Adrenal gland (tissue), 12 donors: Measurements from ENCODE around the gene GALNTL6. TPM values are rescaled to one million over a fixed set of nuclear protein-coding genes. Genes with fewer than 3 reads are reported as not detected.

Experiments
- DNase-seq, 7 donors: peaks; one replicate each; pipeline ENCODE4 v3.0.0-alpha.2; 2019 to 2020
- H3K27ac ChIP-seq, 5 donors: fragments of 200-600 bp; sonication (generic) in 4 of 5; 1 replicate in 3 of 5; 2 replicates in 2 of 5; pipeline versions ENCODE4 v1.5.1 to v1.8.0; 2016 to 2020; ENCODE audit warnings: mild to moderate bottlenecking in 1 of 5
- H3K27me3 ChIP-seq: fragments of 200-600 bp; 2 replicates; pipeline ENCODE4 v1.8.0; 2021
- H3K36me3 ChIP-seq, 2 donors: fragments of 200-600 bp; replicated peaks in 1 of 2; 1 replicate in 1 of 2; 2 replicates in 1 of 2; pipeline versions ENCODE4 v1.5.1 to v1.8.0; 2018 to 2022
- H3K4me1 ChIP-seq, 2 donors: fragments of 200-600 bp; replicated peaks in 1 of 2; 1 replicate in 1 of 2; 2 replicates in 1 of 2; pipeline versions ENCODE4 v1.5.1 to v1.8.0; 2018 to 2021
- H3K4me3 ChIP-seq, 4 donors: fragments of 200-600 bp; sonication (generic) in 3 of 4; one replicate each; pipeline ENCODE4 v1.5.1; 2016 to 2018
- H3K9me3 ChIP-seq, 3 donors: fragments of 200-600 bp; sonication (generic) in 1 of 3; replicated peaks in 1 of 3; 1 replicate in 2 of 3; 2 replicates in 1 of 3; pipeline versions ENCODE4 v1.5.1 to v1.8.0; 2016 to 2021
- CTCF ChIP-seq, 6 experiments: fragments of 450-650 bp in 4 of 6; fragments of 200-600 bp in 2 of 6; sonication (generic) in 1 of 6; IDR thresholded peaks; 1 replicate in 5 of 6; 2 replicates in 1 of 6; pipeline versions ENCODE4 v1.5.1 to v1.8.0; 2016 to 2021; ENCODE audit warnings: antibody characterized with exemption in 6 of 6, mild to moderate bottlenecking in 2 of 6, moderate library complexity in 1 of 6
- POLR2A ChIP-seq, 2 donors: fragments of 450-650 bp; IDR thresholded peaks; one replicate each; pipeline ENCODE4 v1.6.1; 2017; ENCODE audit warnings: antibody characterized with exemption in 2 of 2, mild to moderate bottlenecking in 2 of 2, moderate library complexity in 1 of 2
- WGBS, 4 donors: extraction: QIAGEN DNeasy Blood & Tissue Kit in 2 of 4; methylation state at CpG; one replicate each; pipeline versions ENCODE4 v1.1.5 to v1.1.7; 2013 to 2017; 5-methylcytosine and 5-hydroxymethylcytosine counted together
- intact Hi-C, 2 donors: fragments of 100-400 bp; cut with DNase I; formaldehyde crosslinking; loops; one replicate each; pipeline versions ENCODE4 v1.14.1 to v1.15.0; 2022 to 2023
- polyA plus RNA-seq, 3 donors: library from polyadenylated mRNA; stranded (reverse); fragments of 200-250 nt in 2 of 3; fragments of 350-450 nt in 1 of 3; fragmentation: Illumina TruSeq in 1 of 3; extraction: RNeasy Lipid Tissue Mini Kit (QIAGEN cat#74804) in 1 of 3; gene quantifications; one replicate each; pipeline ENCODE4 v1.2.3, GENCODE V29; 2013 to 2014
- total RNA-seq, 9 donors: library from RNA; depleted of rRNA in 4 of 9; stranded (reverse); fragments of >200 nt in 4 of 9; fragments of 120-200 nt in 1 of 9; fragmentation: NEBNext Ultra II Directional in 1 of 9; extraction: Animal tissue kit (Norgen Biotek cat#: 25700) in 1 of 9; gene quantifications; one replicate each; pipeline versions ENCODE4 v1.1.0 to v1.2.4, GENCODE V29; 2013 to 2023
- donor health status: healthy with polysubstance abuse.
- donor health status: Bipolar disorder and iron deficiency.
- donor health status: DM: yes; HTN: yes; CAD: no.
- donor health status: DM: no; HTN: no; CAD: no.
- donor health status: DM: no; HTN: no; CAD: no.
- donor health status: DM: yes; HTN: yes; CAD: no.

The GALNTL6 gene
- total and polyA plus RNA-seq, 12 donors: 0.10 to 0.96 (median 0.42) TPM; not detected in 1

GRCh38 chr4:171956678-171957077 is 143.5 kb downstream of the GALNTL6 start:
- H3K27me3 ChIP-seq: no peaks in the 10 kb centered on the region
- TF ChIP-seq POLR2A (IDR thresholded peaks at IDR 0.05) (no peak), CTCF (IDR thresholded peaks at IDR 0.05) (no peak)
- H3K36me3 ChIP-seq: no peaks in the 10 kb centered on the region
- H3K27ac ChIP-seq: no peak overlapping the region
- no peaks in the 10 kb centered on the region for H3K4me1 ChIP-seq
- DNase-seq: no peak
- H3K9me3 ChIP-seq: no peaks in the 10 kb centered on the region
- intact Hi-C loops: no loop called here
- 54 to 81% (median 72%) methylated on average over 4 of the region's 4 CpGs for WGBS, 4 donors
- H3K4me3 ChIP-seq: no peak overlapping the region

GRCh38 chr4:171962110-171962509 is 148.9 kb downstream of the GALNTL6 start:
- Histone ChIP-seq H3K9me3 (no peaks in the 10 kb centered on the region), H3K4me1 (no peaks in the 10 kb centered on the region), H3K27ac (no peak overlapping the region), H3K4me3 (no peak overlapping the region), H3K36me3 (no peaks in the 10 kb centered on the region), H3K27me3 (no peaks in the 10 kb centered on the region)
- TF ChIP-seq CTCF (IDR thresholded peaks at IDR 0.05) (no peak), POLR2A (IDR thresholded peaks at IDR 0.05) (no peak)
- DNase-seq: no peak
- intact Hi-C loops: no loop called here
- WGBS, 4 donors: 72 to 81% (median 74%) methylated on average over 5 of the region's 5 CpGs

- Histone ChIP-seq H3K4me3 (no peak overlapping the region), H3K27me3 (no peaks in the 10 kb centered on the region), H3K36me3 (no peaks in the 10 kb centered on the region), H3K9me3 (no peaks in the 10 kb centered on the region), H3K27ac (no peak overlapping the region), H3K4me1 (no peaks in the 10 kb centered on the region)
- TF ChIP-seq POLR2A (IDR thresholded peaks at IDR 0.05): no peak
- no peak for TF ChIP-seq CTCF (IDR thresholded peaks at IDR 0.05)
- DNase-seq: no peak
- intact Hi-C loops: no loop called here
- WGBS, 4 donors: 50 to 98% (median 75%) methylated on average over 2 of the region's 2 CpGs
These were observed 153.2 kb downstream of the GALNTL6 start for GRCh38 chr4:171966356-171966755.

- no peaks in the 10 kb centered on the region for H3K36me3 ChIP-seq
- TF ChIP-seq CTCF (IDR thresholded peaks at IDR 0.05) (no peak), POLR2A (IDR thresholded peaks at IDR 0.05) (no peak)
- H3K4me3 ChIP-seq: no peak overlapping the region
- intact Hi-C loops: no loop called here
- no peaks in the 10 kb centered on the region for H3K4me1 ChIP-seq
- no peak overlapping the region for H3K27ac ChIP-seq
- no peaks in the 10 kb centered on the region for H3K27me3 ChIP-seq
- H3K9me3 ChIP-seq: no peaks in the 10 kb centered on the region
- DNase-seq: no peak
These were observed 165.0 kb downstream of the GALNTL6 start for GRCh38 chr4:171978216-171978615.
